ENCODE results near the gene FCRL6.

FCRL6 gene

GRCh38 chr1:159831412-159832141 lies 29.4 kb downstream of the FCRL6 start:
- TF ChIP-seq MAX (IDR thresholded peaks at IDR 0.05) = no peak
- TF ChIP-seq EP300 (IDR thresholded peaks at IDR 0.05; ENCODE audit: borderline replicate concordance) = no peak
- no peak for TF ChIP-seq NFIC (IDR thresholded peaks at IDR 0.05)
- TF ChIP-seq YY1 (IDR thresholded peaks at IDR 0.05; ENCODE audit: low read depth) = no peak
- no peak for TF ChIP-seq CEBPB (IDR thresholded peaks at IDR 0.05)
- TF ChIP-seq TCF12 (IDR thresholded peaks at IDR 0.05; ENCODE audit: low read depth) = no peak
- TF ChIP-seq TEAD4 (IDR thresholded peaks at IDR 0.05) = no peak
- no peak for TF ChIP-seq FOXM1 (IDR thresholded peaks at IDR 0.05; ENCODE audit: borderline replicate concordance, low read depth)
- TF ChIP-seq CREB1 (IDR thresholded peaks at IDR 0.05; ENCODE audit: low read depth) = no peak
- no peak for TF ChIP-seq RAD21 (IDR thresholded peaks at IDR 0.05; ENCODE audit: low read depth)
- no peak for TF ChIP-seq EGR1 (IDR thresholded peaks at IDR 0.05)
- TF ChIP-seq TAF1 (IDR thresholded peaks at IDR 0.05; ENCODE audit: low read depth) = no peak
- TF ChIP-seq USF1 (IDR thresholded peaks at IDR 0.05) = no peak
- TF ChIP-seq REST (IDR thresholded peaks at IDR 0.05; ENCODE audit: low read depth) = no peak
- TF ChIP-seq ZBTB7A (IDR thresholded peaks at IDR 0.05; ENCODE audit: low read depth) = no peak

- TF ChIP-seq RAD21 (IDR thresholded peaks at IDR 0.05; ENCODE audit: low read depth) (no peak), YY1 (IDR thresholded peaks at IDR 0.05; ENCODE audit: low read depth) (no peak), NFIC (IDR thresholded peaks at IDR 0.05) (no peak), EGR1 (IDR thresholded peaks at IDR 0.05) (no peak), TEAD4 (IDR thresholded peaks at IDR 0.05) (no peak), TAF1 (IDR thresholded peaks at IDR 0.05; ENCODE audit: low read depth) (no peak), ZBTB7A (IDR thresholded peaks at IDR 0.05; ENCODE audit: low read depth) (no peak), EP300 (IDR thresholded peaks at IDR 0.05; ENCODE audit: borderline replicate concordance) (no peak), TCF12 (IDR thresholded peaks at IDR 0.05; ENCODE audit: low read depth) (no peak), FOXM1 (IDR thresholded peaks at IDR 0.05; ENCODE audit: borderline replicate concordance, low read depth) (no peak), MAX (IDR thresholded peaks at IDR 0.05) (no peak), CEBPB (IDR thresholded peaks at IDR 0.05) (no peak), USF1 (IDR thresholded peaks at IDR 0.05) (no peak), REST (IDR thresholded peaks at IDR 0.05; ENCODE audit: low read depth) (no peak), CREB1 (IDR thresholded peaks at IDR 0.05; ENCODE audit: low read depth) (no peak)
These were observed 30.1 kb downstream of the FCRL6 start for GRCh38 chr1:159832309-159832708.

GRCh38 chr1:159835356-159835755 lies 33.2 kb downstream of the FCRL6 start:
- TF ChIP-seq YY1 (IDR thresholded peaks at IDR 0.05; ENCODE audit: low read depth) (no peak), TAF1 (IDR thresholded peaks at IDR 0.05; ENCODE audit: low read depth) (no peak), FOXM1 (IDR thresholded peaks at IDR 0.05; ENCODE audit: borderline replicate concordance, low read depth) (no peak), EGR1 (IDR thresholded peaks at IDR 0.05) (no peak), CEBPB (IDR thresholded peaks at IDR 0.05) (no peak), TEAD4 (IDR thresholded peaks at IDR 0.05) (no peak), REST (IDR thresholded peaks at IDR 0.05; ENCODE audit: low read depth) (no peak), USF1 (IDR thresholded peaks at IDR 0.05) (no peak), EP300 (IDR thresholded peaks at IDR 0.05; ENCODE audit: borderline replicate concordance) (no peak), ZBTB7A (IDR thresholded peaks at IDR 0.05; ENCODE audit: low read depth) (no peak), CREB1 (IDR thresholded peaks at IDR 0.05; ENCODE audit: low read depth) (no peak), NFIC (IDR thresholded peaks at IDR 0.05) (no peak), TCF12 (IDR thresholded peaks at IDR 0.05; ENCODE audit: low read depth) (no peak), RAD21 (IDR thresholded peaks at IDR 0.05; ENCODE audit: low read depth) (no peak), MAX (IDR thresholded peaks at IDR 0.05) (no peak)
